NB4 (cell line): Measurements from ENCODE around the gene SAE1.

ENCODE experiments used
- CTCF ChIP-seq: IDR thresholded peaks from one replicate; pipeline ENCODE4 v1.5.1; 2012; ENCODE audit warnings: low read depth, low read length
- POLR2A ChIP-seq: IDR thresholded peaks from 2 replicates; pipeline ENCODE4 v1.6.1; 2011; ENCODE audit warnings: mild to moderate bottlenecking; ENCODE audit not compliant: insufficient read length; ENCODE audit errors: extremely low read depth

- TF ChIP-seq CTCF (no peak), POLR2A (no peak)
Measured at GRCh38 chr19:47179653-47180310, 49.1 kb downstream of the SAE1 start.
